PC-3 (cell line): ENCODE results near the gene BPIFA3.

Experiments used
- CTCF ChIP-seq: fragments of 300-600 bp; sonication (generic); conservative IDR thresholded peaks from 2 replicates; pipeline ENCODE4 v1.5.1; 2017; ENCODE audit warnings: antibody characterized with exemption, low read depth, mild to moderate bottlenecking, low read length
- EZH2 ChIP-seq: fragments of 300-600 bp; sonication (generic); IDR thresholded peaks from one replicate; pipeline ENCODE4 v1.6.1; 2017; ENCODE audit warnings: antibody characterized with exemption, mild to moderate bottlenecking, low read length; ENCODE audit not compliant: unreplicated experiment
- EZH2phosphoT487 ChIP-seq: fragments of 300-600 bp; sonication (generic); IDR thresholded peaks from 2 replicates; pipeline ENCODE4 v1.6.1; 2018; ENCODE audit warnings: mild to moderate bottlenecking, antibody characterized with exemption, low read length, borderline replicate concordance

DNA sequence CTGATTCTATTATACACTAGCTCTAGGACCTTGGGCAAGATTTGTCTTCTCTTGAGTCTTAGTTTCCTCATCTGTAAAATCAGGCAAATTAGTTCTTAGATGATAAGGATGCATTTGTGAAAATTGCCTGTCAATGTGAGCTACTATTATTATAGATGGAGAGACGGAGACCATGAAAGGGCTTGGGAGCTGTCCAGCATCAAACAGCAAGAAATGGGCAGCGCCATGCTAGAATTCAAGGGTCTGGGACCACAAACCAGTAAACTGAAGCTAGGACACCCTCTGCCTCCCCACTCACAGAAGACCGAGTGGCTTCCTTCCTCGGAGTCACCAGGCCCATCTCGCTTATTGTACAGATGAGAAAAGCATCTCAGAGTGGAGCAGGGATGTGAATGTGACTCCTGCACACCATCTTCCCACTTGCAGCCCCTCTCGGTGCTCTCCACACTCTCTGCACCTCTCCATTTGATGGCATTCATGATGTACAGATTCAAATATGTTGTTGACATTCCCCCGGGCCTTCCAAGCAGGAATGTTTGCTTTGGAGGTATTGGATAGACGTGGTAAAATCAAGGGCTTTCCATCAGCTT, 24.1 kb upstream of the BPIFA3 start:
- TF ChIP-seq EZH2 (no peak), CTCF (no peak), EZH2phosphoT487 (no peak)
